Frontal cortex (tissue), 4 donors: ENCODE measurements around the gene RAPGEF2. TPM values are rescaled to one million over a fixed set of nuclear protein-coding genes. Genes with fewer than 3 reads are reported as not detected.
"Not testable (repeated sequence)": the region's sequence is repeated elsewhere in the genome, so short reads cannot be mapped to it uniquely, and the experiment has no call there.

Source experiments
- DNase-seq, 2 donors: peaks; one replicate each; pipeline ENCODE4 v3.0.0; 2012; ENCODE audit warnings: low spot score in 2 of 2
- FAIRE-seq: peaks from 2 replicates; lab custom pipeline; 2012; peaks lifted over from hg19 to GRCh38; lab: Jason Lieb, UNC
- total RNA-seq: library from RNA; depleted of rRNA; stranded (reverse); fragments of >200 nt; gene quantifications from one replicate; pipeline ENCODE4 v1.2.3, GENCODE V29; 2014
- donor health status: control.
- donor health status: control.
- donor health status: control.

The RAPGEF2 gene
- total RNA-seq, 1 donor from 2014 or later = 174 TPM

DNA sequence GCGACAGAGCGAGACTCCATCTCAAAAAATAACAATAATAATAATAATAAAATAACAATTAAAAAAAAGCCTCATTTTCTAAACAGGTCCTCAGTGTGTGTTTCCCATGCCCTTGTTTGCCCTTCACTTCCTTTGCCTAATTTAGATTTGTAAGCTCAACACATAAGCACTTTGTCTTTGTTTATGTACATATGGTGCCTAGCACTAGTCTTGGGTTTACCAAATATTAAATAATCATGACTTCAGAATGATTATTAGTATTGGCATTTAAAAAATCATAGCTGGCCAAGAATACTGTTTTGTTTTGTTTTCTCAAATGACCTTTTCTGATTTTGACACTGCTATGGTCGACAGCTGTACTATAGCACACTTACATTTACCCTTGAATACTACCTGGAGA is 6.4 kb upstream of the RAPGEF2 start:
- no peak for FAIRE-seq
- no peak for DNase-seq

DNA sequence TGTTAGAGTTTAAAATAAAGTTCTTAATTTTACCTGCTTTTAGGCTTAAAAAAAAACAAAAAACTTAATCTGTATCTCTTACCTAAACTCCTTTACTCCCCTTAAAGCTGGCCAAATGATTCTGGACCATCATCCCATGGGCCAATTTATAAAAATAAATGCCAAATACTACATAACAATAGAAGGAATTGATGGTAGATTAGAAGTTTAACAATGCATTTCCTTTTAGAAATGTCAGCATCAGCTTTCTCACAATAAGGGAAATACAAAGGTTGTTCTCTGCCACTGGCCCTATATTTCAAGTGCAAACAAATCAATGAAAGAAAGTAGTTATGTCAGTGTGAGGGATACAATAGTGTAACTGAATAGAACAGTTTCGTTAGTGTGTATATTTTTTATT is 5.7 kb upstream of the RAPGEF2 start:
- FAIRE-seq = no peak

GRCh38 chr4:159097785-159098184 is 5.1 kb upstream of the RAPGEF2 start:
- no peak for DNase-seq
- FAIRE-seq = no peak

More for the DNA sequence above, 5.7 kb upstream of the RAPGEF2 start:
- DNase-seq = no peak

DNA sequence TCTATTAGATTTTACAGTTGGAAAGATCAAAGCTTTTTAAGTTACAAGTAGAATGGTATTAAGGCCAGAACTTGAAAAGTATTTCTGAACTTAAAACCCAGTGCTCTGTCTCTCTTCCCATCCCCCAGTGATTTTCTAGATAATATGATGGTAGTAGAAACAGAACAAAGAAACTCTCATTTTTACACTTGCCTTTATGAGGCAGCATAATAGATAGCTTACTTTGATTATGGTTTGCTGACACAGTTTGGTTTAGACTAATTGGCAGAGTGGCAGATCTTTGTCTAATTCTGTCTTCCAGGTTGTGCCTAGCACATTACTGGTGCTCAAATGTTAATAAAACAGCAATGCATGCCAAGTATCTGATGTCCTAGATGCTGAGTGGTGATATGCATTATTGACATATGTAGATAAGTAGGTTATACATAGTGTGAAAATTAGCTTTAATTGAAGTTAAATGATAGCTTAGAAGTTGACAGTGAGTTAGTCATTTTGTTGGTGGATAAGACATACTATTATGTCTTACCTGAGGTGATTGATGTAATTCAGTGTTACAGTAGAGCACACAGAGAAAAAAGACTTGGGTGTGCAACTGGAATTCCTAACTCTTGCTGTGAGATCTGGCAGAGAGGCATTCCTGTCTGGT is 4.3 kb upstream of the RAPGEF2 start:
- FAIRE-seq (no peak), DNase-seq (no peak)

DNA sequence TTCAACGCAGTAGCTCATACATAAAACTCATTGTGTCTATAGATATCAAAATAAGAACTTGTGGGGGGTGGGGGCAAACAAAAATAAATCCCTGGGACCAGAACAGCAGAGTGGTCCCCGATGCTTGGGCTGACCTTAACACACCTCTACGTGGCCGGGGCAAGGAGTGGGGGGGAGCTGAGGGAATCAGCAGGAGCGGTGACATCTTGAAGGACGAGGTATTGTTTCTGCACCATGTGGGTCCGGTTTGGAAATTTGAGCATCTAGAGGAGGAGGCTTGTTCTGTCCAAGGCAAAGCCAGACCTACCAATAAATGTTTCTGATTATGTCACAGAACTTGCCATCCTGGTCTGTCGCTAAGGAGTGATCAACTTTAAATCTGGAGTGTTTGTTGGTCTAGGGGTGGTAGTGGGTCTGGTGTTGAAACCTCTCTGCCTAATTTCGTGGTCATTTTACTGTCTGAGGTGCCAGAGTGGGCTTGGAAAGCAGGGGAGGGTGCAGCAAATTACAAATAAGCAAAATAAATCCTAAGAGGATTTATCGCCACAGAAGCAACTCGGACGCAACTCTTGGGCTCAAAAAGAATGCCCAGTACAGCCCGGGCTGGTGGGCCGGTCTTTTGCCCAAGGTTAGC is 774 bp upstream of the RAPGEF2 start:
- FAIRE-seq (no peak), DNase-seq (no peak)

GRCh38 chr4:159103384-159103990 is 608 bp downstream of the RAPGEF2 start:
- peak; percentile 51 to 57 for DNase-seq

GRCh38 chr4:159104694-159105414 is 2.0 kb downstream of the RAPGEF2 start:
- no peak for FAIRE-seq
- no peak for DNase-seq

More at GRCh38 chr4:159103384-159103990, 608 bp downstream of the RAPGEF2 start:
- FAIRE-seq = no peak

GRCh38 chr4:159105761-159106243 is 2.9 kb downstream of the RAPGEF2 start:
- FAIRE-seq = no peak

GRCh38 chr4:159106636-159107035 is 3.8 kb downstream of the RAPGEF2 start:
- no peak for DNase-seq
- no peak for FAIRE-seq

More at GRCh38 chr4:159105761-159106243, 2.9 kb downstream of the RAPGEF2 start:
- no peak for DNase-seq

DNA sequence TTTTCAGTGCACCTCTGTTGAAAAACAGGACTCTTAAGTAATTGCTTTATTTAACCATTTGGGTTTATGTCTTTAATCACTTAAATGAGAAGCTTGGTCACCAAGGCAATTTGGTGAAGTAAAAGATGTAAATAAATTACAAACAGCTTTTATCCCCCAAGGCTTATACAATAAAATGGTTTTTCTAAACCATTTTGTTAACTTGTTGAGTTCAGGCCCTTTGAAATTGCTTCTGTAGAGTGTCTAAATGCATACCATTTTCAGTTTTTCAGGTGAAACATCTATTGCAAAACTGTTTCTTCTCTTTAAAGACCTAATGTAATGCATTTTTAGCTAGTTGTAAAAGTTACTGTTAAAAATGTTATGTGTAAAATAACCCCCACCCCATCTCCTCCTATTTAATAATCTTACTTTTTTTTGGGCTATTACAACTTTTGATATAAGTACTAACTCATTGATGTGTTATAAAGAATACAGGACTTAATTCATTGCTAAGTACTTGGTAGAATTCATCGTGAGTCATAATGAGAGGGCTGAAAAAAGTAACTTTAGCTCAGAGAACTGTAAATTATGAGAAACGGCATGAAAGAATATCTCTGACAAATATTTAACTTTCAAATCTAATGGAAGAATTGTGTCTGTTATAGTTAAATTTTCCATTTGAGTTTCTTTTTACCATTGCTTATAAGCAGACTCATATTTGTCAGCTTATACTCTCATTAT is 4.5 kb downstream of the RAPGEF2 start:
- DNase-seq = no peak

GRCh38 chr4:159108124-159108523 is 5.2 kb downstream of the RAPGEF2 start:
- no peak for FAIRE-seq

More for the DNA sequence above, 4.5 kb downstream of the RAPGEF2 start:
- FAIRE-seq = no peak

GRCh38 chr4:159110961-159111360 is 8.1 kb downstream of the RAPGEF2 start:
- DNase-seq = no peak
- no peak for FAIRE-seq

More at GRCh38 chr4:159108124-159108523, 5.2 kb downstream of the RAPGEF2 start:
- DNase-seq = no peak

GRCh38 chr4:159111416-159111815 is 8.5 kb downstream of the RAPGEF2 start:
- FAIRE-seq (no peak), DNase-seq (no peak)

DNA sequence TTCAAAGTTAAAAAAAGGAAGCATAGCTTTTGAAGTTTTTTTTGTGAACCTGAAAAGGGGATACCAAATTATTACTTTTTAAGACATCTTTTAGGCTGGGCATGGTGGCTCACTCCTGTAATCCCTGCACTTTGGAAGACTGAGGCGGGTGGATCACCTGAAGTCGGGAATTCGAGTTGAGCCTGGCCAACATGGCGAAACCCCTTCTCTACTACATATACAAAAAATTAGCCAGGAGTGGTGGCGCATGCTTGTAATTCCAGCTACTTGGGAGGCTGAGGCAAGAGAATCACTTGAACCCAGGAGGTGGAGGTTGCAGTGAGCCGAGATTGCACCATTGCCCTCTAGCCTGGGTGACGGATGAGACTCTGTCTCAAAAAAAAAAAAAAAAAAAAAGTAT is 10.5 kb downstream of the RAPGEF2 start:
- DNase-seq, FAIRE-seq: not testable (repeated sequence)

DNA sequence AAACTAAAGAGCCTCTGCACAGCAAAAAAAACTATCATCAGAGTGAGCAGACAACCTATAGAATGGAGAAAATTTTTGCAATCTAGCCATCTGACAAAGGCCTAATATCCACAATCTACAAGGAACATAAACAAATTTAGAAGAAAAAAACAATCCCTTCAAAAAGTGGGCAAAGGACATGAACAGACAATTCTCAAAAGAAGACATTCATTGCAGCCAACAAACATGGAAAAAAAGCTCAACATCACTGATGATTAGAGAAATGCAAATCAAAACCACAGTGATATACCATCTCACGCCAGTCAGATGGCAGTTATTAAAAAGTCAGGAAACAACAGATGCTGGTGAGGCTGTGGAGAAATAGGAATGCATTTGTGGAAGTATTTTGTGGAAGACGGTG is 13.2 kb downstream of the RAPGEF2 start:
- DNase-seq, FAIRE-seq: not testable (repeated sequence)

- FAIRE-seq, DNase-seq: not testable (repeated sequence)
Measured at GRCh38 chr4:159116693-159117092, 13.8 kb downstream of the RAPGEF2 start.

DNA sequence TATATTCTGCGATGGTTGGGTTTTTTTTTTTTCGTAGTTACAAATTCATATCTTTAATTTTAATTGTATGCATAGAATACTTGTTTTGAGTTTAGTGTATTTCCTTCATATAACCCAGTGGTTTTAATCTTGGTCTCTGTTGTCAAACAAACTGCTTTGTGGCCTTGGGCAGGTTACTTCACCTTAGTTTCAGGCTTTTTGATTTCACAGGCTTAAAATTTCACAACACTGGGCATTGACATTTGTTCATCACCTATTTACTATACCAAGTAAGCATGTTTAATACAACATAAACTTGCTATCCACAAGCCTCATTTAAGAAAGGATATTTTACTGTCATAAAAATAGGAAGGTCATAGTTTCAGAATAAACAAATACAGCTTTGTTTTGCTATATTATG is 14.7 kb downstream of the RAPGEF2 start:
- DNase-seq (no peak), FAIRE-seq (no peak)

- DNase-seq = no peak
- FAIRE-seq = no peak
Measured at GRCh38 chr4:159117968-159118367, 15.1 kb downstream of the RAPGEF2 start.

- DNase-seq (no peak), FAIRE-seq (no peak)
Measured at GRCh38 chr4:159121371-159121770, 18.5 kb downstream of the RAPGEF2 start.

- FAIRE-seq (no peak), DNase-seq (no peak)
Measured at GRCh38 chr4:159126716-159127115, 23.8 kb downstream of the RAPGEF2 start.
